Measurements from ENCODE around the gene RPGRIP1L.
"Not testable (repeated sequence)": the region's sequence is repeated elsewhere in the genome, so short reads cannot be mapped to it uniquely, and the experiment has no call there.

RPGRIP1L gene

GRCh38 chr16:53707671-53708070 lies 4.0 kb upstream of the RPGRIP1L start:
- H3K4me3 ChIP-seq (ENCODE audit: low read length) = no peak overlapping the region
- no peaks in the 10 kb centered on the region for H3K27me3 ChIP-seq (ENCODE audit: control insufficient read depth, insufficient read depth, low read length)
- H3K36me3 ChIP-seq (ENCODE audit: control insufficient read depth, insufficient read depth, low read length) = no peaks in the 10 kb centered on the region
- H3K4me1 ChIP-seq (ENCODE audit: control insufficient read depth, insufficient read depth, low read length) = no peaks in the 10 kb centered on the region
- H3K9me3 ChIP-seq (ENCODE audit: control insufficient read depth, low read length) = no peaks in the 10 kb centered on the region
- H3K9ac ChIP-seq (ENCODE audit: low read length) = no peak overlapping the region

- H3K4me1 ChIP-seq (ENCODE audit: control insufficient read depth, insufficient read depth, low read length) = no peaks in the 10 kb centered on the region
- no peaks in the 10 kb centered on the region for H3K36me3 ChIP-seq (ENCODE audit: control insufficient read depth, insufficient read depth, low read length)
- H3K9me3 ChIP-seq (ENCODE audit: control insufficient read depth, low read length) = no peaks in the 10 kb centered on the region
- H3K27me3 ChIP-seq (ENCODE audit: control insufficient read depth, insufficient read depth, low read length) = no peaks in the 10 kb centered on the region
- H3K4me3 ChIP-seq (ENCODE audit: low read length) = peak overlapping the region; percentile 77
- peak overlapping the region; percentile 70 for H3K9ac ChIP-seq (ENCODE audit: low read length)
Observed at GRCh38 chr16:53704445-53704813, 770 bp upstream of the RPGRIP1L start.

GRCh38 chr16:53698271-53698670 lies 5.4 kb downstream of the RPGRIP1L start:
- H3K27me3 ChIP-seq (ENCODE audit: control insufficient read depth, insufficient read depth, low read length); H3K4me1 ChIP-seq (ENCODE audit: control insufficient read depth, insufficient read depth, low read length); H3K36me3 ChIP-seq (ENCODE audit: control insufficient read depth, insufficient read depth, low read length); H3K4me3 ChIP-seq (ENCODE audit: low read length); H3K9ac ChIP-seq (ENCODE audit: low read length); H3K9me3 ChIP-seq (ENCODE audit: control insufficient read depth, low read length): not testable (repeated sequence)

- Histone ChIP-seq H3K36me3 (ENCODE audit: control insufficient read depth, insufficient read depth, low read length) (no peaks in the 10 kb centered on the region), H3K9me3 (ENCODE audit: control insufficient read depth, low read length) (no peaks in the 10 kb centered on the region), H3K9ac (ENCODE audit: low read length) (no peak overlapping the region), H3K4me3 (ENCODE audit: low read length) (no peak overlapping the region), H3K27me3 (ENCODE audit: control insufficient read depth, insufficient read depth, low read length) (no peaks in the 10 kb centered on the region), H3K4me1 (ENCODE audit: control insufficient read depth, insufficient read depth, low read length) (no peaks in the 10 kb centered on the region)
Observed at GRCh38 chr16:53695070-53695469, 8.6 kb downstream of the RPGRIP1L start.

- no peaks in the 10 kb centered on the region for H3K27me3 ChIP-seq (ENCODE audit: control insufficient read depth, insufficient read depth, low read length)
- no peaks in the 10 kb centered on the region for H3K4me1 ChIP-seq (ENCODE audit: control insufficient read depth, insufficient read depth, low read length)
- no peaks in the 10 kb centered on the region for H3K9me3 ChIP-seq (ENCODE audit: control insufficient read depth, low read length)
- no peak overlapping the region for H3K9ac ChIP-seq (ENCODE audit: low read length)
- H3K4me3 ChIP-seq (ENCODE audit: low read length) = no peak overlapping the region
- H3K36me3 ChIP-seq (ENCODE audit: control insufficient read depth, insufficient read depth, low read length) = no peaks in the 10 kb centered on the region
Observed at GRCh38 chr16:53693320-53693719, 10.3 kb downstream of the RPGRIP1L start.

- no peaks in the 10 kb centered on the region for H3K27me3 ChIP-seq (ENCODE audit: control insufficient read depth, insufficient read depth, low read length)
- no peaks in the 10 kb centered on the region for H3K9me3 ChIP-seq (ENCODE audit: control insufficient read depth, low read length)
- no peak overlapping the region for H3K9ac ChIP-seq (ENCODE audit: low read length)
- no peak overlapping the region for H3K4me3 ChIP-seq (ENCODE audit: low read length)
- H3K4me1 ChIP-seq (ENCODE audit: control insufficient read depth, insufficient read depth, low read length) = no peaks in the 10 kb centered on the region
- H3K36me3 ChIP-seq (ENCODE audit: control insufficient read depth, insufficient read depth, low read length) = no peaks in the 10 kb centered on the region
Observed at GRCh38 chr16:53692146-53692545, 11.5 kb downstream of the RPGRIP1L start.

GRCh38 chr16:53690771-53691170 lies 12.9 kb downstream of the RPGRIP1L start:
- no peak overlapping the region for H3K9ac ChIP-seq (ENCODE audit: low read length)
- H3K4me3 ChIP-seq (ENCODE audit: low read length) = no peak overlapping the region
- H3K27me3 ChIP-seq (ENCODE audit: control insufficient read depth, insufficient read depth, low read length) = no peaks in the 10 kb centered on the region
- H3K4me1 ChIP-seq (ENCODE audit: control insufficient read depth, insufficient read depth, low read length) = no peaks in the 10 kb centered on the region
- H3K9me3 ChIP-seq (ENCODE audit: control insufficient read depth, low read length) = no peaks in the 10 kb centered on the region
- H3K36me3 ChIP-seq (ENCODE audit: control insufficient read depth, insufficient read depth, low read length) = no peaks in the 10 kb centered on the region

- Histone ChIP-seq H3K36me3 (ENCODE audit: control insufficient read depth, insufficient read depth, low read length) (no peaks in the 10 kb centered on the region), H3K4me1 (ENCODE audit: control insufficient read depth, insufficient read depth, low read length) (no peaks in the 10 kb centered on the region), H3K27me3 (ENCODE audit: control insufficient read depth, insufficient read depth, low read length) (no peaks in the 10 kb centered on the region), H3K9me3 (ENCODE audit: control insufficient read depth, low read length) (no peaks in the 10 kb centered on the region), H3K4me3 (ENCODE audit: low read length) (no peak overlapping the region), H3K9ac (ENCODE audit: low read length) (no peak overlapping the region)
Observed at GRCh38 chr16:53689636-53690035, 14.0 kb downstream of the RPGRIP1L start.

GRCh38 chr16:53686710-53687109 lies 16.9 kb downstream of the RPGRIP1L start:
- Histone ChIP-seq H3K36me3 (ENCODE audit: control insufficient read depth, insufficient read depth, low read length) (no peaks in the 10 kb centered on the region), H3K9ac (ENCODE audit: low read length) (no peak overlapping the region), H3K27me3 (ENCODE audit: control insufficient read depth, insufficient read depth, low read length) (no peaks in the 10 kb centered on the region), H3K4me3 (ENCODE audit: low read length) (no peak overlapping the region), H3K4me1 (ENCODE audit: control insufficient read depth, insufficient read depth, low read length) (no peaks in the 10 kb centered on the region), H3K9me3 (ENCODE audit: control insufficient read depth, low read length) (no peaks in the 10 kb centered on the region)

GRCh38 chr16:53685334-53685733 lies 18.3 kb downstream of the RPGRIP1L start:
- not testable (repeated sequence) for H3K9me3 ChIP-seq (ENCODE audit: control insufficient read depth, low read length); H3K36me3 ChIP-seq (ENCODE audit: control insufficient read depth, insufficient read depth, low read length); H3K4me1 ChIP-seq (ENCODE audit: control insufficient read depth, insufficient read depth, low read length); H3K27me3 ChIP-seq (ENCODE audit: control insufficient read depth, insufficient read depth, low read length); H3K4me3 ChIP-seq (ENCODE audit: low read length); H3K9ac ChIP-seq (ENCODE audit: low read length)

GRCh38 chr16:53681354-53681753 lies 22.3 kb downstream of the RPGRIP1L start:
- Histone ChIP-seq H3K36me3 (ENCODE audit: control insufficient read depth, insufficient read depth, low read length) (no peaks in the 10 kb centered on the region), H3K4me1 (ENCODE audit: control insufficient read depth, insufficient read depth, low read length) (no peaks in the 10 kb centered on the region), H3K9ac (ENCODE audit: low read length) (no peak overlapping the region), H3K27me3 (ENCODE audit: control insufficient read depth, insufficient read depth, low read length) (no peaks in the 10 kb centered on the region), H3K4me3 (ENCODE audit: low read length) (no peak overlapping the region), H3K9me3 (ENCODE audit: control insufficient read depth, low read length) (no peaks in the 10 kb centered on the region)

GRCh38 chr16:53680756-53681155 lies 22.9 kb downstream of the RPGRIP1L start:
- H3K36me3 ChIP-seq (ENCODE audit: control insufficient read depth, insufficient read depth, low read length) = no peaks in the 10 kb centered on the region
- no peaks in the 10 kb centered on the region for H3K4me1 ChIP-seq (ENCODE audit: control insufficient read depth, insufficient read depth, low read length)
- H3K27me3 ChIP-seq (ENCODE audit: control insufficient read depth, insufficient read depth, low read length) = no peaks in the 10 kb centered on the region
- no peak overlapping the region for H3K9ac ChIP-seq (ENCODE audit: low read length)
- no peak overlapping the region for H3K4me3 ChIP-seq (ENCODE audit: low read length)
- no peaks in the 10 kb centered on the region for H3K9me3 ChIP-seq (ENCODE audit: control insufficient read depth, low read length)

GRCh38 chr16:53678756-53679343 lies 24.8 kb downstream of the RPGRIP1L start:
- H3K4me1 ChIP-seq (ENCODE audit: control insufficient read depth, insufficient read depth, low read length) = no peaks in the 10 kb centered on the region
- H3K36me3 ChIP-seq (ENCODE audit: control insufficient read depth, insufficient read depth, low read length) = no peaks in the 10 kb centered on the region
- H3K4me3 ChIP-seq (ENCODE audit: low read length) = no peak overlapping the region
- H3K9ac ChIP-seq (ENCODE audit: low read length) = no peak overlapping the region
- no peaks in the 10 kb centered on the region for H3K27me3 ChIP-seq (ENCODE audit: control insufficient read depth, insufficient read depth, low read length)
- H3K9me3 ChIP-seq (ENCODE audit: control insufficient read depth, low read length) = no peaks in the 10 kb centered on the region
